CD14-positive monocyte (primary cell): ENCODE results near the gene KMT2B. TPM values are rescaled to one million over a fixed set of nuclear protein-coding genes. Genes with fewer than 3 reads are reported as not detected.

Experiments
- DNase-seq, 3 donors: peaks; one replicate each; pipeline ENCODE4 v3.0.0-alpha.2; 2011 to 2022
- H2AFZ ChIP-seq: 2 replicates; pipeline ENCODE4 v1.6.0; 2012; ENCODE audit warnings: mild to moderate bottlenecking, low read depth, low read length, inconsistent platforms; ENCODE audit not compliant: insufficient read depth, poor library complexity, severe bottlenecking
- H3K27ac ChIP-seq, 2 donors: 1 replicate in 1 of 2; 2 replicates in 1 of 2; pipeline ENCODE4 v1.5.1; 2012 to 2013; ENCODE audit warnings: low read length in 2 of 2, control low read depth in 1 of 2, inconsistent platforms in 1 of 2, low read depth in 1 of 2, mild to moderate bottlenecking in 1 of 2
- H3K27me3 ChIP-seq, 2 donors: one replicate each; pipeline versions ENCODE4 v1.6.0 to v1.6.1; 2011 to 2013; ENCODE audit warnings: low read length in 2 of 2; ENCODE audit not compliant: control insufficient read depth in 2 of 2, insufficient read depth in 2 of 2
- H3K36me3 ChIP-seq, 2 donors: replicated peaks in 1 of 2; 1 replicate in 1 of 2; 2 replicates in 1 of 2; pipeline versions ENCODE4 v1.5.1 to v1.6.1; 2012 to 2013; ENCODE audit warnings: low read length in 2 of 2, control low read depth in 1 of 2, inconsistent platforms in 1 of 2, mild to moderate bottlenecking in 1 of 2; ENCODE audit not compliant: insufficient read depth in 2 of 2, control insufficient read depth in 1 of 2
- H3K4me1 ChIP-seq, 2 donors: 1 replicate in 1 of 2; 2 replicates in 1 of 2; pipeline versions ENCODE4 v1.5.1 to v1.6.1; 2012 to 2013; ENCODE audit warnings: low read length in 2 of 2, control low read depth in 1 of 2, inconsistent platforms in 1 of 2, mild to moderate bottlenecking in 1 of 2, moderate library complexity in 1 of 2; ENCODE audit not compliant: insufficient read depth in 2 of 2, control insufficient read depth in 1 of 2
- H3K4me2 ChIP-seq: replicated peaks from 2 replicates; pipeline ENCODE3; 2012; ENCODE audit warnings: low read length, moderate library complexity, mild to moderate bottlenecking; ENCODE audit not compliant: poor library complexity, severe bottlenecking; ENCODE audit errors: extremely low read depth
- H3K4me3 ChIP-seq, 3 experiments: fragments of 200-600 bp in 1 of 3; sonication (generic) in 1 of 3; replicated peaks in 1 of 3; 1 replicate in 2 of 3; 2 replicates in 1 of 3; pipeline ENCODE4 v1.5.1; 2011 to 2013; ENCODE audit warnings: low read length in 3 of 3, mild to moderate bottlenecking in 3 of 3, control low read depth in 2 of 3, low read depth in 2 of 3, inconsistent platforms in 1 of 3, moderate library complexity in 1 of 3
- H3K79me2 ChIP-seq: 2 replicates; pipeline ENCODE4 v1.6.0; 2012; ENCODE audit warnings: mild to moderate bottlenecking, control low read depth, inconsistent platforms, low read length, moderate library complexity; ENCODE audit not compliant: insufficient read depth
- H3K9ac ChIP-seq: 2 replicates; pipeline ENCODE4 v1.6.0; 2017; ENCODE audit warnings: low read length, mild to moderate bottlenecking; ENCODE audit not compliant: insufficient read depth, poor library complexity, severe bottlenecking
- H3K9me3 ChIP-seq, 2 donors: replicated peaks in 1 of 2; 1 replicate in 1 of 2; 2 replicates in 1 of 2; pipeline versions ENCODE4 v1.5.1 to v1.6.1; 2012 to 2013; ENCODE audit warnings: low read length in 2 of 2, control low read depth in 1 of 2; ENCODE audit not compliant: control insufficient read depth in 1 of 2, insufficient read depth in 1 of 2
- H4K20me1 ChIP-seq: 2 replicates; pipeline ENCODE4 v1.6.0; 2012; ENCODE audit warnings: mild to moderate bottlenecking, low read length, control low read depth, moderate library complexity; ENCODE audit not compliant: insufficient read depth
- H3K27ac Mint-ChIP-seq, 7 donors: one replicate each; pipeline ENCODE4 v1.8.0; 2020; ENCODE audit warnings: mild to moderate bottlenecking in 7 of 7, mixed read lengths in 7 of 7, moderate library complexity in 6 of 7, inconsistent platforms in 2 of 7
- H3K27me3 Mint-ChIP-seq, 3 donors: one replicate each; pipeline ENCODE4 v1.8.0; 2021 to 2022; ENCODE audit warnings: low read depth in 3 of 3, mild to moderate bottlenecking in 3 of 3, mixed read lengths in 3 of 3, moderate library complexity in 3 of 3, inconsistent platforms in 1 of 3
- H3K36me3 Mint-ChIP-seq, 2 donors: one replicate each; pipeline ENCODE4 v1.8.0; 2020; ENCODE audit warnings: mixed read lengths in 2 of 2, inconsistent platforms in 1 of 2, mild to moderate bottlenecking in 1 of 2
- H3K4me1 Mint-ChIP-seq: one replicate; pipeline ENCODE4 v1.8.0; 2020; ENCODE audit warnings: mild to moderate bottlenecking, mixed read lengths
- H3K4me3 Mint-ChIP-seq, 2 donors: one replicate each; pipeline ENCODE4 v1.8.0; 2020; ENCODE audit warnings: mild to moderate bottlenecking in 2 of 2, mixed read lengths in 2 of 2, moderate library complexity in 1 of 2
- H3K9me3 Mint-ChIP-seq, 7 donors: one replicate each; pipeline ENCODE4 v1.8.0; 2020 to 2022; ENCODE audit warnings: mixed read lengths in 7 of 7, mild to moderate bottlenecking in 6 of 7, moderate library complexity in 6 of 7, inconsistent platforms in 2 of 7
- CTCF ChIP-seq: fragments of 200-600 bp; IDR thresholded peaks from one replicate; pipeline ENCODE4 v1.8.0; 2022; ENCODE audit warnings: antibody characterized with exemption, mild to moderate bottlenecking
- WGBS: methylation state at CpG from one replicate; pipeline ENCODE4 v1.1.5; 2013; ENCODE audit warnings: missing lambda C conversion rate; ENCODE audit not compliant: insufficient coverage; 5-methylcytosine and 5-hydroxymethylcytosine counted together
- intact Hi-C, 2 donors: fragments of 100-400 bp; cut with micrococcal nuclease; formaldehyde crosslinking; loops; one replicate each; pipeline versions ENCODE4 v1.15.0 to v1.15.1; 2023
- polyA plus RNA-seq, 3 donors: library from polyadenylated mRNA; depleted of rRNA in 1 of 3; unstranded in 2 of 3; stranded (reverse) in 1 of 3; fragments of 300-500 nt in 2 of 3; fragments of >200 nt in 1 of 3; fragmentation: Illumina TruSeq in 2 of 3; gene quantifications; 1 replicate in 2 of 3; 2 replicates in 1 of 3; pipeline ENCODE4 v1.2.3, GENCODE V29; 2012 to 2021

Gene KMT2B
- polyA plus RNA-seq, 3 donors, result 0.32 to 63.6 (median 0.65) TPM

GRCh38 chr19:35755131-35755549 is 37.3 kb downstream of the KMT2B start:
- H3K27ac ChIP-seq, result no peak overlapping the region
- peak overlapping the region in 1 of 3 experiments; percentile 100 for H3K4me3 ChIP-seq
- no peak for DNase-seq
- Mint-ChIP-seq H3K4me1 (peaks cover 34% of the 10 kb centered on the region), H3K36me3 (peaks cover 34 to 42% of the 10 kb centered on the region in 2 donors), H3K27me3 (peaks cover 18 to 33% (median 25%) of the 10 kb centered on the region in 3 donors), H3K27ac (peak overlapping the region in 1 of 7 donors; percentile 2), H3K4me3 (peak overlapping the region; percentile 47 to 85), H3K9me3 (peaks cover 0 to 8% (median 3%) of the 10 kb centered on the region in 7 donors)
- no peak overlapping the region for H3K9ac ChIP-seq
- H3K4me1 ChIP-seq, result peaks cover 29 to 41% of the 10 kb centered on the region in 2 donors
- WGBS, result 77% methylated on average over 16 of the region's 17 CpGs
- peaks cover 26 to 30% of the 10 kb centered on the region in 2 donors for H3K36me3 ChIP-seq
- peaks cover 12% of the 10 kb centered on the region for H3K79me2 ChIP-seq
- peak overlapping the region; percentile 93 for H3K4me2 ChIP-seq
- intact Hi-C loops, result loop anchor here in 1 of 2 donors (5.0 to 10.0 kb wide), 2 partner anchors 257 to 360 kb away; partner anchors contain the start of genes ALKBH6, OVOL3, POLR2I and TBCB
- H3K9me3 ChIP-seq, result no peaks in the 10 kb centered on the region
- TF ChIP-seq CTCF, result no peak
- H2AFZ ChIP-seq, result no peak overlapping the region
- H3K27me3 ChIP-seq, result peaks cover 9 to 21% of the 10 kb centered on the region in 2 donors
- H4K20me1 ChIP-seq, result peaks cover 12% of the 10 kb centered on the region

DNA sequence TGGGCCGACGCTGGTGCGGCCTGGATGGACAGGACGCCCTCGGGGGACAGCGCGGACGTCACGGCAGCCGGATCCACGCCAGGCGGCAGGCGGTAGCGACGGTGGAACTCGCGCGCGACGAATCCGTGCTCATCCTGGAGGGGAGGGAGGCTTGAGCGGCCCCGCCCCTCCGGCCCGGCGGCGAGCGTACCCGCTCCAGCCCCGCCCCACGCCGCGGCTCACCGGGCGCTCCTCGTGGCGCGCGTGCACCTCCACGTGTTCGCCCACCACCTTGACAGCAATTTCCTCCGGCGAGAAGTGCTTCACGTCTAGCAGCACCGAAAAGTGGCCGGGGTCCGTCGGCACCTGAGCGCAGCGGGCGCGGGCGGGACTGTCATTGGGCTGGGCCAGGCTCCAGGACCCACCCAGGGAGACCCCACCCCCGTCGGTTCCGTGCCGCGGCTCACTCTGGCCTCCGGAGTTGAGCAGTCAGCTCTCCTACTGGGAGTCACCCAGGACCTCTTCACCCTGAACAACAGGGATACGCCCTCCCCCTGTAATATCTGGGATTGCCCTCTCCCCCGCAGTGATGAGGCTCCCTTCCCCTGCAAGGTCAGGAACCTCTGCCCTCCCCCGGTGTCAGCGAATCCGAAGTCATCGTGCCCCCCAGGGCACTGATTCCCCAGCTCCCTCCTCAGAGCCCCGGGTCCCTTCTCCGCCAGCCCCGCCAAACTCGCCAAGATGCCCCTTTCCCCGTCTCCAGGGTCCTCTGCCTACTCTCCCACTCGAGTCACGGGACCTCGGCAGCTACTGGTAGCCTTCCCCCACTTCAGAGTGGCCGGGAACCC is 38.0 kb downstream of the KMT2B start:
- Histone ChIP-seq H3K9ac (no peak overlapping the region), H2AFZ (no peak overlapping the region), H3K4me3 (peak overlapping the region in 1 of 3 experiments; percentile 100), H3K36me3 (peaks cover 26 to 36% of the 10 kb centered on the region in 2 donors), H3K27ac (no peak overlapping the region), H3K4me2 (peak overlapping the region; percentile 93), H4K20me1 (peaks cover 12% of the 10 kb centered on the region), H3K79me2 (peaks cover 12% of the 10 kb centered on the region), H3K4me1 (peaks cover 29 to 41% of the 10 kb centered on the region in 2 donors), H3K9me3 (no peaks in the 10 kb centered on the region), H3K27me3 (peaks cover 9 to 21% of the 10 kb centered on the region in 2 donors)
- Mint-ChIP-seq H3K4me1 (peaks cover 32% of the 10 kb centered on the region), H3K9me3 (peaks cover 0 to 8% (median 3%) of the 10 kb centered on the region in 7 donors), H3K27ac (no peak overlapping the region), H3K36me3 (peaks cover 35 to 46% of the 10 kb centered on the region in 2 donors), H3K27me3 (peaks cover 18 to 30% (median 25%) of the 10 kb centered on the region in 3 donors), H3K4me3 (peak overlapping the region; percentile 56 to 88)
- DNase-seq, result peak in 1 of 3 donors; percentile 13
- no peak for TF ChIP-seq CTCF
- intact Hi-C loops, result loop anchor here in 1 of 2 donors (5.0 to 10.0 kb wide), 2 partner anchors 257 to 359 kb away; partner anchors contain the start of genes ALKBH6, OVOL3, POLR2I and TBCB
- 24% methylated on average over 67 of the region's 74 CpGs for WGBS
